ENCODE measurements around the gene TOMM70.
A peak's percentile ranks its signal among the peaks of the same experiment; 100 is the strongest.
"Not testable (repeated sequence)": the region's sequence is repeated elsewhere in the genome, so short reads cannot be mapped to it uniquely, and the experiment has no call there.

Gene TOMM70

DNA sequence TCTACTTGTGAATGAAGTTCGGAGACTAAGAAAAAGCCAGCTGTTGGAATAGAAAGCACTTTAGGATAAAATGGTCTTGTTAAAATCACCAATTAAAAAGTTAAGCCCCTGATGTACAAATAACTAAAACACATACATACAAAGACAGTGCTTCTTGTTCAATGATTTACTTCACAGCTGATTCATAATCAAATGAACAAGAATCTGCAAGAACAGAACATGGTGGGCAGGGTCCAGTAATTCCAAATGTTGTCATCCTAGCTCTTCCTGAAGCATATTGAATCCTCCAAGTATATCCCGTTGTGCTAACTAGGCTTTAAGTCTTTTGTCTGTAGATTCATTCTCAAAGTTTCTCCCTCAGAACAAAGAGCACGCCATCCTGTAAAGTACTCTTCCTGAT, 41.9 kb downstream of the TOMM70 start:
- Mint-ChIP-seq H3K4me3 (no peak overlapping the region), H3K27ac (no peak overlapping the region), H3K36me3 (peaks cover 68% of the 10 kb centered on the region), H3K9me3 (peaks cover 3% of the 10 kb centered on the region), H3K4me1 (no peaks in the 10 kb centered on the region), H3K27me3 (no peaks in the 10 kb centered on the region)
- ATAC-seq = no peak

DNA sequence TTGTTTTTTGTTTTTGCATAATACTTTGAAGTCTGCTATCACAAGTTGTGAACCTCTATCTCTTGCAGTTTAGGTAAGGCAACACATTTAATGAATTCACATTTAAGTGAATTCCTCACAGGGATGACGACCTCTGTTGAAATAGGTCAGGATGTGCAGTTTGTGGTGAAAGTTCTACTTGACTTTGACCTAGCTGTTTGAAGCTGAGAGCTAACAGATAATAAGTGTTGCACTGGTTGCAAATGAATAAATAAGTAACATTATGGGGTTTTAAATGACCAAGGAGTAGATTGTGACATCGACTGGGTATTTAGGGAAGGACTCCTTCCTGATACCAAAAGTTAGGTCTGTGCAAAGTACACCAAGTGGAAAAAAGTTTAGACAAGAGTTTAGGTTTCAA, 42.5 kb downstream of the TOMM70 start:
- no peak for ATAC-seq
- Mint-ChIP-seq H3K4me3 (no peak overlapping the region), H3K4me1 (no peaks in the 10 kb centered on the region), H3K9me3 (peaks cover 3% of the 10 kb centered on the region), H3K27ac (no peak overlapping the region), H3K27me3 (no peaks in the 10 kb centered on the region), H3K36me3 (peaks cover 63% of the 10 kb centered on the region)

DNA sequence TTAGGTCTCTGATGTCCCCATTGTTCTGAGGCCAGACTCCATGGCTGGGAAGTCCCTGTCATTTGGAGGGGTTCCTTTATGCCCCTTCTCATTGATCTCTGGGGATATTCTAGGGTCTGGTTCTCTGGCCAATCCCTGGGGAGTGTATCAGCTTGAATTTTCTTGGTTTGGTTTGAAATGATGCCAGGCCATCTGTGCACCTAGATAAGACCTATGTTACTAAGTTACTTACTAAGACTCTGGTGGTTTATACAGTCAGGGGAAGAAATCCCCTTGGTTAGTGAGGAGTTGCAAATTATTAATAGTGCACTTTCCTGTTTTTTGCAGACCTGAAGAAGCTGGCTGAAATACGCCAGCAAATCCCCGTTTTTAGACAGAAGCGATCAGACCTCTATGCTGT, 46.0 kb downstream of the TOMM70 start:
- Mint-ChIP-seq H3K27me3 (no peaks in the 10 kb centered on the region), H3K36me3 (peaks cover 60% of the 10 kb centered on the region), H3K4me1 (no peaks in the 10 kb centered on the region), H3K9me3 (peaks cover 3% of the 10 kb centered on the region), H3K27ac (peak overlapping the region; percentile 13), H3K4me3 (no peak overlapping the region)
- no peak for ATAC-seq

DNA sequence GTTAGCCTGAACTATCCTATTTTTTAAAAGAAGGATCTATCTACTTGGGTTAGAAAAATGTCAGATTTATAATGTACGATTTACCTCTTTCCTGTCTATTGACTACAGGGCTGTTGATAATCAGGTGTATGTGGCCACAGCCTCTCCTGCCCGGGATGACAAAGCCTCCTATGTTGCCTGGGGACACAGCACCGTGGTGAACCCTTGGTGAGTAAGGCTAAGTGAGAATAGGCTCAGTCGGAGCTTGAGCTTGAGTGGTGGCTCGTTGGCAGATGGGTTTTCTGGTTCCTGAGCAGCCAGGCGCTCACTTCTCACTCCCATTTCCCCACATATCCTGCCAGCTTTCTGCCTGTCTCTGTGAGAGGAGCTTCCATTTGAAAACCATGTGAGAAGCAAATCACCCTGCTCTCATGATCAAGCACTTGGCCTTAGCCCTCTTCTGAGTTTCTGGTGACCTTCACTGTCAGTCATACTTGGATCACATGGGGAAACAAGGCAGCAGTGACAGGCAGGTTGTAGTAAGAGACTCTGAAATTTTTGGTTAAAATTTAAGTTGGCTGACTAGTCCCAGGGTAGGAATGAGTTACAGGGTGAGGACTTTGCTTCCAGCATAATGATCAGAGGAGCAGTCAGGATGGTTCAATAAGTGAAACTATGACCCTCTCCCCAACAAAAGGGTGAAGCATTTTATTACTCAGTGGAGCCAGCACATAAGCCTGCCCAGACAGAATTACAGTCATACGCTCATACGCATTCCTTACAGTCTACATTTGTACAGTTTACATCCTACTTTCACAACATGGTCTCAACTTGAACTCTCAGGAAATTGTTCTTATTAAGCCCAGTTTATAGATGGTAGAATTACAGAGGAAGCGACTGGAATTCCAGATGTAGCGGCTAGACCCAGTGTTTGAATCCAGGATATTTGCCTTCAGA, 48.3 kb downstream of the TOMM70 start:
- Mint-ChIP-seq H3K27me3 (no peaks in the 10 kb centered on the region), H3K9me3 (peaks cover 3% of the 10 kb centered on the region), H3K27ac (no peak overlapping the region), H3K36me3 (peaks cover 62% of the 10 kb centered on the region), H3K4me3 (no peak overlapping the region), H3K4me1 (no peaks in the 10 kb centered on the region)
- ATAC-seq = no peak

DNA sequence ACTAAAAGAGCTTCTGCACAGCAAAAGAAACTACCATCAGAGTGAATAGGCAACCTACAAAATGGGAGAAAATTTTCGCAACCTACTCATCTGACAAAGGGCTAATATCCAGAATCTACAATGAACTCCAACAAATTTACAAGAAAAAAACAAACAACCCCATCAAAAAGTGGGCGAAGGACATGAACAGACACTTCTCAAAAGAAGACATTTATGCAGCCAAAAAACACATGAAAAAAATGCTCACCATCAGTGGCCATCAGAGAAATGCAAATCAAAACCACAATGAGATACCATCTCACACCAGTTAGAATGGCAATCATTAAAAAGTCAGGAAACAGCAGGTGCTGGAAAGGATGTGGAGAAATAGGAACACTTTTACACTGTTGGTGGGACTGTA, 49.1 kb downstream of the TOMM70 start:
- H3K9me3 Mint-ChIP-seq, H3K4me3 Mint-ChIP-seq, H3K27me3 Mint-ChIP-seq, H3K4me1 Mint-ChIP-seq, ATAC-seq, H3K27ac Mint-ChIP-seq: not testable (repeated sequence)
- peaks cover 68% of the 10 kb centered on the region for H3K36me3 Mint-ChIP-seq

DNA sequence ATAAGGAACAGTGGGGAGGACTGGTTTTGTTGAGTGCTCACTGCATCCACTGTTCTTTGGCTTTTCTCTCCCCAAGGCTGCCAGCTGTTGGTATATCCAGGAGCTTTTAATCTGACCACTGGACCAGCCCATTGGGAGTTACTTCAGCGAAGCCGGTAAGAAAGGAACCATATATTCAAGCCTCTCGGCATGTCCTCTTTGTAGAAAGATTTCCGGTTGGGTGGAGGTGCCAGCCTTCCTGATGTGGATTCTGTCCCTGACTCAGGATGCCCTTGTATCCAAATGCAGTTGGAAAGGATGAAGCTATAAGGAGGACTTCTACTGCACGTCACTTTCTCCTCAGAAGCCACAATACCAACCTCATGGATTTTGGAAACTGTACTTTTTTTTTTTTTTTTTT, 52.2 kb downstream of the TOMM70 start:
- no peak overlapping the region for H3K27ac Mint-ChIP-seq
- no peak overlapping the region for H3K4me3 Mint-ChIP-seq
- ATAC-seq = no peak
- H3K4me1 Mint-ChIP-seq = no peaks in the 10 kb centered on the region
- no peaks in the 10 kb centered on the region for H3K27me3 Mint-ChIP-seq
- H3K36me3 Mint-ChIP-seq = peaks cover 79% of the 10 kb centered on the region
- peaks cover 3% of the 10 kb centered on the region for H3K9me3 Mint-ChIP-seq

DNA sequence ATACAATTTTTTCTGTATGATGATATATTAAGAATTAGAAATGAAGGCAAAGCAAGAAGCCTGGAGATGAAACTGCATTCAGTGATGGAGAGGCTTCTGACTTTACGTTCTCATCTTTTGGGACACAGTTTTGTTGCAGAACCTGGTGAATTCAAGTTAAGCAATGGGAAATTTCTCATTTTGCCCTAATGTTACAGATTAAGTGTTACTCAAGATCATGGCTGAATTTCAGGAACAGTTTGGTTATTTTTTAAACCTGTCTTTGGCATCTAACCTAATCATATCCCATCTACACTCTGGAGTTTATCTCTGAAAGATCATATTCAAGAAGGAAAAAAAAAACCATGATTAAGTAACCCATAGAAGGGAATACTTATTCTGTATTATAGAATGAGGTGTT, 60.4 kb downstream of the TOMM70 start:
- Mint-ChIP-seq H3K27ac (no peak overlapping the region), H3K4me1 (peaks cover 19% of the 10 kb centered on the region), H3K27me3 (no peaks in the 10 kb centered on the region), H3K4me3 (no peak overlapping the region), H3K9me3 (no peaks in the 10 kb centered on the region), H3K36me3 (peaks cover 62% of the 10 kb centered on the region)
- ATAC-seq = no peak

DNA sequence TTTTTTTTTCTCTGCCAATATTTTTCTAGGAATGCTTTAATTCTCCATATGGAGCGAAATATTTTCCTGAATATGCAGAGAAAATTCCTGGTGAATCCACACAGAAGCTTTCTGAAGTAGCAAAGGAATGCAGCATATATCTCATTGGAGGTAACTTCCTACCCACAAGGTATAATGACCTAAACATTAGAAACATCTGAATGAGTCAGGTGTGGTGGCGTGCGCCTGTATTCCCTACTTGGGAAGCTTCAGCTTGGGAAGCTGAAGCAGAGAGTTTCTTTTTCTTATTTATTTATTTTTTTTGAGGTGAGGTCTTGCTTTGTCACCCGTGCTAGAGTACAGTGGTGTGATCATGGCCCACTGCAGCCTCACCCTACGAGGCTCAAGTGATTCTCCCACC, 61.1 kb downstream of the TOMM70 start:
- ATAC-seq = no peak
- H3K36me3 Mint-ChIP-seq = peaks cover 56% of the 10 kb centered on the region
- no peaks in the 10 kb centered on the region for H3K27me3 Mint-ChIP-seq
- no peaks in the 10 kb centered on the region for H3K9me3 Mint-ChIP-seq
- H3K4me3 Mint-ChIP-seq = no peak overlapping the region
- no peak overlapping the region for H3K27ac Mint-ChIP-seq
- peaks cover 25% of the 10 kb centered on the region for H3K4me1 Mint-ChIP-seq

DNA sequence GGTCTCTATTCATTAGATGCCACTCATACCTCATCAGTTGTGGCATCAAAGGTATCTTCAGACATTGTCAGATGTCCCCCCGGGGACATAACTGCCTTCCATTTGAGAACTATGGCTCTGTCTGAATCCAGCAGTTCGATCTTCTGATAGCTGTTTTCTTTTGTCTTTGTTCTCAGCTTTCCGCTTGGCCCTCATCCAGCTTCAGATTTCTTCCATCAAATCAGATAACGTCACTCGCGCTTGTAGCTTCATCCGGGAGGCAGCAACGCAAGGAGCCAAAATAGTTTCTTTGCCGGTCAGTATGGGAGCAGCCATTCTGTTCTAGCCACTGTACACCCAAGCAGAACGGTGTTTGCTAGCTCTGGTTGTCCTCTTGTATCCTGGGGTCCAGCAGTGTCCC, 62.0 kb downstream of the TOMM70 start:
- H3K4me1 Mint-ChIP-seq = peaks cover 25% of the 10 kb centered on the region
- ATAC-seq = no peak
- no peaks in the 10 kb centered on the region for H3K27me3 Mint-ChIP-seq
- H3K27ac Mint-ChIP-seq = no peak overlapping the region
- peaks cover 48% of the 10 kb centered on the region for H3K36me3 Mint-ChIP-seq
- H3K9me3 Mint-ChIP-seq = no peaks in the 10 kb centered on the region
- no peak overlapping the region for H3K4me3 Mint-ChIP-seq

DNA sequence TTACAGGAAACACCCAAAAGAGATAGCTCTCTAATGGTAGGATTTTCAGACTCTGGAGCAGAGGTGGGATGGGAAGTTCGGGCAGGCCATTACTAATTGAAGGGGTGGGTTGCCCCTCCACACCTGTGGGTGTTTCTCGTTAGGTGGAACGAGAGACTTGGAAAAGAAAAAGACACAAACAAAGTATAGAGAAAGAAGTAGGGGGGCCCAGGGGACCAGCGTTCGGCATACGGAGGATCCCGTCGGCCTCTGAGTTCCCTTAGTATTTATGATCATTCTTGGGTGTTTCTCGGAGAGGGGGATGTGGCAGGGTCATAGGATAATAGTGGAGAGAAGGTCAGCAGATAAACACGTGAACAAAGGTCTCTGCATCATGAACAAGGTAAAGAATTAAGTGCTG, 64.7 kb downstream of the TOMM70 start:
- peaks cover 21% of the 10 kb centered on the region for H3K36me3 Mint-ChIP-seq
- H3K4me1 Mint-ChIP-seq = peaks cover 25% of the 10 kb centered on the region
- not testable (repeated sequence) for H3K4me3 Mint-ChIP-seq, H3K27me3 Mint-ChIP-seq, ATAC-seq, H3K9me3 Mint-ChIP-seq
- H3K27ac Mint-ChIP-seq = peak overlapping the region; percentile 99

DNA sequence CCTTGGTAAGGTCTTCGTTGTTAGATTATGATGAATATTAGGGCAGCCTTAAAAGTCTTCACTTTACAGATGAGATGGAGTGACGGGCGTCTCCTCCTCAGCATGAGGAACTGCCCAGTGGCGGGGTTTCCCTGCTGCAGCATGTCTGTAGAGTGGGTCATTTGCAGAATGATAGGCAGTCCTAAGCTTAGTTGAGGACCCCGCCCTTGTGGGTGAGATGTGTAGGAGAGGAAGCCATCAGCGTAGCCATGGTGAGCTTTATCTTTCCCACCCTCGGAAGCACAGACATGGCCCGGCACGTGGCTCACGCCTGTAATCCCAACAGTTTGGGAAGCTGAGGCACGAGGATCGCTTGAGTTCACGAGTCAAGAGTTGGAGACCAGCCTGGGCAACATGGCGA, 65.5 kb downstream of the TOMM70 start:
- Mint-ChIP-seq H3K4me3 (peak overlapping the region; percentile 99), H3K9me3 (no peaks in the 10 kb centered on the region), H3K27me3 (no peaks in the 10 kb centered on the region), H3K27ac (peak overlapping the region; percentile 99), H3K36me3 (peaks cover 13% of the 10 kb centered on the region), H3K4me1 (peaks cover 25% of the 10 kb centered on the region)
- peak; percentile 78 for ATAC-seq

DNA sequence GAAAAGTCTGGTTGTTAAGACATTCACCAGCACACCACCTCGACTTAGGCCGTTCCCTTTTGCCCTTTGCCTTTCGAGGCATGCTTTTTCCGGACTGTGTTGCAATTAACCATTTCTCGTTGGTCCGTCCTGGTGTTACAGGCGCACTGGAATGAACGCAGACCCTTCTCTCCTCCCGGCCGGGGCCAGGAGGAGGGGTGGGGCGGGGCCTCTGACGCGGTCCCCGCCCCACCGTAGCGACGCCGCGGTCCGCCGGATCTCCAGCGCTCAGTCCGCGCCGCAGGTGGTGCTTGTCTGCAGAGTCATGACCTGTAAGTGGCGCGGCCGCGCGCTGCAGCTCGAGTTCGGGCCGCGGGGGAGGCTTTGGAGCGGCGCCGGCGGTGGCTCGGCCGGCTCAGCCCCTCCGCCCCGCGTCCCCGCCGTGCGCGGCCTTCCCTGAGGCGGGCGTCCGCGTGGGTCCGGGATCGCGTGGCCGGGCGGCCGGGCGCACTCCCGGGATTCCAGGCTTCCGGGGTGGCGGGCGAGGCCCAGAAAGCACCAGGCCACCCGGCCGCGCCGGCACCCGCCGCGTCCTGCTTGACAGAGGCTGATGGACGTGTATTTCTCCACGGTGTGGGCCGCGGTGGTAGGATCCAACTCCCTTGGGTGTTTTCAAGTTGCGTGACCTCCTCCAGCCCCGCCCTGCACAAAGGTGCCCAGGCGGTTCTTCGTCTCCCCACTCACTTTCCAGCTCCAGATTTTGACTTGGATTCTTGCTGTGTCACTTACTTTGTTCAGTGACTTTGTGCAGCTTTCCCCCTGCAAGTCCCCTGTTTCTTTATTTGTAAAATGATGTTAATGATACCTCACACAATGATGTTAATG, 66.2 kb downstream of the TOMM70 start, which contains the start of gene NIT2:
Gene NIT2 (plus strand): TSS at position 270 of the 864 bp plus-strand sequence. CDS start 35 bp downstream, at position 305.
- ATAC-seq = peak; percentile 97
- Mint-ChIP-seq H3K27me3 (no peaks in the 10 kb centered on the region), H3K4me3 (peak within 1 kb of the TSS; percentile 99), H3K9me3 (no peaks in the 10 kb centered on the region), H3K4me1 (peaks cover 25% of the 10 kb centered on the region), H3K36me3 (peaks cover 11% of the 10 kb centered on the region), H3K27ac (peak within 1 kb of the TSS; percentile 99)

DNA sequence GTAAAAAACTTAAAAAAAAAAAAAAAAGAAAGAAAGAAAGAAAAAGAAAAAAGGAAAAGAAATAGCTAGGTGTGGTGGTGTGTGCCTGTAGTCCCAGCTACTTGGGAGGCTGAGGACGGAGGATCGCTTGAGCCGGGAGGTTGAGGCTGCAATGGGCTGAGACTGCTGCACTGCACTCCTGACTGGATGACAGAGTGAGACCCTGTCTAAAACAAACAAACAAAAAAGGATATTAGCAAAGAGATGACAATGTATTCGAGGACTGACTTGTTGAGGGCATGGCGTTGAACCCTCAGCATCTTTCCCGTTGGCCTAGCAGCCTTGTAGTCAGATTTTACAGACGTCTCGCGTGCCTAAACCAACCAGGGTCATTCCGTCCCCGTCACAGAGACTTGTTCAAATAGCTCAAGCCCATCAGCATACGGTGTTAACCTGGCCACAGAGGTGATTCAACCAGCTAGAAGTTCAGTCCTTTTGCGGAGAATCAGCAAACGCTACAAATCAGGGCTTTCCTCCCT, 66.9 kb downstream of the TOMM70 start:
- peak overlapping the region; percentile 99 for H3K4me3 Mint-ChIP-seq

DNA sequence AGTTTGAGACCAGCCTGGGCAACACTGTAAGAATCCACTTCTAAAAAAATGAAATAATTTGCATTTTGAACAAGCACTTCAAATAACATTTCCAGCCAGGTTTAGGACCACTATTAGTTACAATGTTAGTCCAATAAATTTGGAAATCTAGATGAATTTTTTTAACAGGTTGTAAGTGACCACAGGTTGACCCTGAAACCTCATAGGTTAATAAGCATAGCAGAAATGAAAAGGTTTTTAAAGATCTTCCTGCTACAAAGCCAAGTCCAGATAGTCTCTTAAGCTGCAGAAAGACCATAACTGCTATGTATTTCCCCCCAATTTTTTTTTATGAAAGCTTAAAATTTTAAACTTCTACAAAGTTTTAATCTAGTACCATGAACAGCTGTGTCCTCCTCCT, 67.8 kb downstream of the TOMM70 start:
- Mint-ChIP-seq H3K9me3 (no peaks in the 10 kb centered on the region), H3K27ac (no peak overlapping the region), H3K4me3 (no peak overlapping the region), H3K4me1 (peaks cover 15% of the 10 kb centered on the region), H3K36me3 (no peaks in the 10 kb centered on the region), H3K27me3 (no peaks in the 10 kb centered on the region)
- ATAC-seq = no peak

More for the DNA sequence above, 66.9 kb downstream of the TOMM70 start:
- peaks cover 23% of the 10 kb centered on the region for H3K4me1 Mint-ChIP-seq
- peak; percentile 38 for ATAC-seq
- H3K27me3 Mint-ChIP-seq = no peaks in the 10 kb centered on the region
- H3K36me3 Mint-ChIP-seq = peaks cover 4% of the 10 kb centered on the region
- peak overlapping the region; percentile 99 for H3K27ac Mint-ChIP-seq
- H3K9me3 Mint-ChIP-seq = no peaks in the 10 kb centered on the region

DNA sequence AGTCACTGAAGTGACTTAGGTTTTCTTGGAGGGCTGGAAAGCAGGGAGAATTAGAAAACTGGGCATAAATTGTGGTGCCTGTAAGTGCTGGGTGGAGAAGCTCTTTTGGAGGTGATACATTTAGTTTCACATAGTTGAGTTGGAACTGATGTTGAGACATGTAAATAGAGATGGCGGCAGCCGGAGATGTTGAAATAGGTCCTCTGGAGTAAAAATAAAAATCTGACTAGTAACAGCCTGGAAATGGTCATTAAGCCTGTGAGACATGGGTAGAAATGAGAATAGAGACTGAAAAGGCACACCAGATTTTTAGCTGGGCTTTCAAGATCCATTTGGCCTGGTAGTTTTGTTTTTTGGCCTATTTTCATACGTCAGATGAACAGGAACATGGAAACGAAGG, 69.2 kb downstream of the TOMM70 start:
- H3K4me3 Mint-ChIP-seq = no peak overlapping the region
- no peak for ATAC-seq
- H3K27me3 Mint-ChIP-seq = no peaks in the 10 kb centered on the region

More for the DNA sequence above, 69.2 kb downstream of the TOMM70 start:
- Mint-ChIP-seq H3K36me3 (peaks cover 10% of the 10 kb centered on the region), H3K9me3 (peaks cover 3% of the 10 kb centered on the region), H3K4me1 (peaks cover 15% of the 10 kb centered on the region), H3K27ac (no peak overlapping the region)
